SK-N-DZ (cell line): Measurements from ENCODE around the gene XIAP.

ENCODE experiments used
- DNase-seq: peaks from one replicate; pipeline ENCODE4 v3.0.0-alpha.2; 2015; ENCODE audit warnings: low spot score
- small RNA-seq, 2 experiments: library from RNA; depleted of rRNA; stranded (forward); fragments of <200 nt; gene quantifications; one replicate each; pipeline ENCODE3, GENCODE V24; 2014

Gene XIAP

GRCh38 chrX:123959281-123960063 is 99.6 kb downstream of the XIAP start:
- peak; percentile 16 for DNase-seq

DNA sequence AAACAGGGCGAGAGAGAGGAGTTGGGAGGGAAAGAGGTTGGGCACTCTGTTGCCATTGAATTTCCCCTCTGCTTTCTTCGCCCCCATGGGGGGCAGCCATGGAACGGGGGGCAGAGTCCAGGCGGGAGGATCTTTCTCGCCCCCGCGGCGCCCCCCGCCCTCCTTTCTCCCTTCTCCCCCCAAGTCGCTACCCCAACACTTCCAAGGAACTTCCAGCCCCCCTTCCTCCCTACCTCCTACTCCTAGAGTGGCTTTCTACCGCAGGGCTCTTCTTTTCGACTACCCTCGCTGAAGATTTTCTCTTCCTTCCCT is 101.1 kb downstream of the XIAP start:
- no peak for DNase-seq

DNA sequence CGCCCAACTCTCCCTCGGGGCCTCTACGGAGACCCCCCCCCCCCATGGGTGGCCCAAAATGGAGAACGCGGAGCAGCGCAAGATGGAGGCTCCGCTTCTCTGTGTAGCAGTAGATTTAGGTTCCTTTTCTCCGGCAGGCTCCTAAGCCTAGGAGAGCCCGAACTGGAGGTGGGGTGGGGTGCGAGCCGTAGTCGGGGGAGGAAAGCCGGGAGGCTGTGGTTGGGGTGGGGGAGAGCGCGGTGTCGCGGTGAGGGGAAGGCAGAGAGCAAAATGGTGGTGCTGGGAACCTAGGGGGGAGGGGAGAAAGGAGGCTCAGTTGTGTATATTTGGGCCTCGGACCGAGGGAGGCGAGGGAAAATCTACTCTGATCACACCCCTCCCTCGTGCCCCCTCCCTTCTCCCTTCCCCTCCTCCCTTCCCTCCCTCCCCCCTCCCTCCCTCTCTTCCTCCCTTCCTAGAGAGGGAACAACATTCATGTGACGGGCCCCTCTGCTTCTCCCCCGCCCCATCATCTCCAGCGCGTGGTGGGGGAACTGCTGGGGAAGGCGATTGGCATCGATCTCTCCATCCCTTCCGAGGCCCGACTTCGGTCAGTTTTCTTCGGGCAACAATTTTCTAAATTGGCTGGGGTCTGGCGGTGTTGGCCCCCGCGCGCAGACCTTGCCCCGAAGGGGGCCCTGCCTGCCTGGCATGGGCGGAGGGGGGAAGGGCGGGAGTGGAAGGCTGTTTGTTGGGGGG is 101.6 kb downstream of the XIAP start, which contains the start of gene STAG2:
Gene STAG2, plus strand, starts transcription at position 439 of the 738 bp plus-strand sequence. CDS start 60,922 bp downstream, outside the sequence.
- DNase-seq, result peak; percentile 80

- no peak for DNase-seq
These were observed 102.2 kb downstream of the XIAP start for GRCh38 chrX:123962006-123962467.

- peak; percentile 88 for DNase-seq
These were observed 103.0 kb downstream of the XIAP start for GRCh38 chrX:123962794-123963373.

Small RNA genes within 50 kb of the gene (small RNA-seq; reads per million reads assigned to genes)
- gene RF00019, result 0 reads per million in 2 experiments
- gene RN7SL190P, result 0 reads per million in 2 experiments
- 0 reads per million in 2 experiments for gene RNU6-122P
